Measurements from ENCODE around the gene GLS. TPM values are rescaled to one million over a fixed set of nuclear protein-coding genes. Genes with fewer than 3 reads are reported as not detected.

The GLS gene
- total RNA-seq, 2 experiments from 2014 or later = 218 to 227 TPM

- peaks cover 93% of the 10 kb centered on the region for H3K36me3 Mint-ChIP-seq (ENCODE audit: low read depth)
- ATAC-seq (no peak), DNase-seq (no peak)
- ChIA-PET CTCF (no interaction called here), POLR2A (interaction anchor here (0.6 to 13.0 kb wide), 7 partner anchors 8 to 40 kb away, joined by 3 to 121 read pairs (median 3); partner anchors contain the start of gene STAT1)
- intact Hi-C loops (cut with micrococcal nuclease) = no loop called here
- no peaks in the 10 kb centered on the region for H3K9me3 Mint-ChIP-seq
- TF ChIP-seq CTCF (IDR thresholded peaks at IDR 0.05) = no peak
- peak overlapping the region; percentile 87 for H3K27ac Mint-ChIP-seq
- H3K27me3 Mint-ChIP-seq = no peaks in the 10 kb centered on the region
- H3K4me1 Mint-ChIP-seq (ENCODE audit: low read depth) = peaks cover 70% of the 10 kb centered on the region
- no peak overlapping the region for H3K4me3 Mint-ChIP-seq
These were observed 100.1 kb downstream of the GLS start for GRCh38 chr2:190980630-190981209.

- CTCF ChIA-PET = interaction anchor here (0.6 kb wide), 1 partner anchor 33 kb away, joined by 3 read pairs; no protein-coding TSS in a partner anchor
- H3K36me3 Mint-ChIP-seq (ENCODE audit: low read depth) = peaks cover 94% of the 10 kb centered on the region
- TF ChIP-seq CTCF (IDR thresholded peaks at IDR 0.05) = no peak
- H3K27ac Mint-ChIP-seq = peak overlapping the region; percentile 74
- H3K9me3 Mint-ChIP-seq = no peaks in the 10 kb centered on the region
- no peak for DNase-seq
- POLR2A ChIA-PET = interaction anchor here (0.6 to 13.0 kb wide), 6 partner anchors 9 to 40 kb away, joined by 3 to 121 read pairs (median 4); no protein-coding TSS in a partner anchor
- H3K27me3 Mint-ChIP-seq = no peaks in the 10 kb centered on the region
- no peak for ATAC-seq
- H3K4me3 Mint-ChIP-seq = no peak overlapping the region
- peaks cover 76% of the 10 kb centered on the region for H3K4me1 Mint-ChIP-seq (ENCODE audit: low read depth)
- intact Hi-C loops (cut with micrococcal nuclease) = no loop called here
These were observed 100.7 kb downstream of the GLS start for GRCh38 chr2:190981333-190981732.

- Mint-ChIP-seq H3K4me3 (no peak overlapping the region), H3K4me1 (ENCODE audit: low read depth) (peaks cover 76% of the 10 kb centered on the region), H3K27ac (peak overlapping the region; percentile 39), H3K36me3 (ENCODE audit: low read depth) (peaks cover 94% of the 10 kb centered on the region), H3K9me3 (no peaks in the 10 kb centered on the region), H3K27me3 (no peaks in the 10 kb centered on the region)
- no peak for ATAC-seq
- no peak for TF ChIP-seq CTCF (IDR thresholded peaks at IDR 0.05)
- CTCF ChIA-PET = interaction anchor here (0.6 kb wide), 1 partner anchor 33 kb away, joined by 3 read pairs; no protein-coding TSS in a partner anchor
- intact Hi-C loops (cut with micrococcal nuclease) = no loop called here
- no peak for DNase-seq
- POLR2A ChIA-PET = interaction anchor here (1.0 to 13.0 kb wide), 3 partner anchors 9 to 14 kb away, joined by 5 to 121 read pairs (median 10); no protein-coding TSS in a partner anchor
These were observed 101.1 kb downstream of the GLS start for GRCh38 chr2:190981733-190982132.

GRCh38 chr2:190982262-190983034 lies 101.8 kb downstream of the GLS start:
- peaks cover 95% of the 10 kb centered on the region for H3K36me3 Mint-ChIP-seq (ENCODE audit: low read depth)
- POLR2A ChIA-PET = interaction anchor here (0.8 to 13.0 kb wide), 3 partner anchors 10 to 30 kb away, joined by 3 to 121 read pairs (median 17); no protein-coding TSS in a partner anchor
- TF ChIP-seq CTCF (IDR thresholded peaks at IDR 0.05) = no peak
- peak overlapping the region; percentile 66 for H3K27ac Mint-ChIP-seq
- intact Hi-C loops (cut with micrococcal nuclease) = no loop called here
- CTCF ChIA-PET = no interaction called here
- H3K27me3 Mint-ChIP-seq = no peaks in the 10 kb centered on the region
- peaks cover 78% of the 10 kb centered on the region for H3K4me1 Mint-ChIP-seq (ENCODE audit: low read depth)
- no peak overlapping the region for H3K4me3 Mint-ChIP-seq
- H3K9me3 Mint-ChIP-seq = no peaks in the 10 kb centered on the region
- no peak for DNase-seq
- no peak for ATAC-seq
